HG03571 (cell line): Measurements from ENCODE around the gene BROX.
"Not testable (repeated sequence)": the region's sequence is repeated elsewhere in the genome, so short reads cannot be mapped to it uniquely, and the experiment has no call there.

Experiments
- ATAC-seq: cut with Tn5 transposase; IDR thresholded peaks from one replicate; pipeline ENCODE4 v1.9.1; 2021; ENCODE audit not compliant: unreplicated experiment

The BROX gene

GRCh38 chr1:222730866-222731265, 18.5 kb downstream of the BROX start:
- ATAC-seq = no peak

- ATAC-seq = peak; percentile 98
Observed at GRCh38 chr1:222732216-222733159, 20.1 kb downstream of the BROX start.

GRCh38 chr1:222734740-222735139, 22.4 kb downstream of the BROX start:
- ATAC-seq = no peak

DNA sequence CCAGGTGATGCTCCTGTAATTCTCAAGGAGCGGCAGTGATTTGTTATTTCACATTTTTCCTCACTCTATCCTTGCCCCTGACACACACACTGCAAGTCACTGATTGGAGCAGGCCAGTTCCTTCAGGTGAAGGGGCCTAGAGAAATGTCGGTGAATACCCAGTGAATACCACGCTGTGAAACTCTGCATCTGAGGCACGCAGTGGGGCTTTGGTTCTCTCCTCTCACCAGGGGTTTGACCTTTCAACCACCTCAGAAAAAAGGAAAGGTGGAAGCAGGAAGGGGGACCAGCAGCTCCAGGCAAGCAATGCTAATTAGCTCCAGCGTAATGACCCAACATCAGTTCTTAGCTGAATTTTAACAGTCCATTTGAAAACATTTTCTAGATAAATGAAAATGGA, 24.1 kb downstream of the BROX start:
- no peak for ATAC-seq

DNA sequence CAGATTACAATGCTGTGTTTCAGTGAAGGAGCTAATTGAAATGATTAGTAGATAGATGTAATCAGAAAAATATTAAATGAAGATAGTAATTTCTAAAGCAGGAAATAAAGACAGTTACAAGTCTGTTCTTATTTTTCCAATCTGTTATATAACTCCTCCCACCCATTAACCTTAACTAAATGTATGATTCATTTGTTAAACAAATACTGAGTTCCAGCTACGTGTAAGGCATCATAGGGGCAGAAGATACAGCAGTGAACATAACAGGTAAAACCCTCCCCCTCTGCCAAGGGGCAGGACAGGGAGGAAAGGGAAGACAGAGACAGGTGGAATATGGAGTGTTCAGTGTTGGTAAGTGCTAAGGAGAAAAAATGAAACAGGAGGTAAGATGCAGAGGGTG, 24.6 kb downstream of the BROX start, which contains the start of gene FAM177B:
FAM177B (plus strand) TSS at position 231 of the 400 bp plus-strand sequence. CDS start 9,344 bp downstream, outside the sequence.
- no peak for ATAC-seq

- ATAC-seq = no peak
Observed at GRCh38 chr1:222739465-222739864, 27.1 kb downstream of the BROX start.

DNA sequence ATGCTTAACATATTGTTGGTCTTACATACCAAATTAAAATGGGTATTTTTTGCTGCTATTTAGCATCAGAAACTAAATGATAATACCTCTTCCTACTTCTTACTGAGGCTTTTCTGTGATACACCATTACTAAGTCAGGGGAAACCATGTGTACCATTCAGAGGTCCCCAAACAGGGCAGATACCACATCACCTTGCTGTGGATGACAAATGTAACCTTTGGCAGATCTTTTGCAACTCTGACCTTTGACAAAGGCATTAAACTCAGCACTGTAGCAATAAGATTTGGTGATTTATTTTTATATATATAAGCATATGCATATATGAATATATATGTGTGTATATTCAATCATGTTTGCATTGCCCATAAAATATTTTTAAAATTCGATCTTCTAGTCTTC, 27.6 kb downstream of the BROX start:
- no peak for ATAC-seq

- ATAC-seq = not testable (repeated sequence)
Observed at GRCh38 chr1:222741630-222742457, 29.5 kb downstream of the BROX start.

GRCh38 chr1:222749927-222750326, 37.6 kb downstream of the BROX start:
- ATAC-seq = no peak

DNA sequence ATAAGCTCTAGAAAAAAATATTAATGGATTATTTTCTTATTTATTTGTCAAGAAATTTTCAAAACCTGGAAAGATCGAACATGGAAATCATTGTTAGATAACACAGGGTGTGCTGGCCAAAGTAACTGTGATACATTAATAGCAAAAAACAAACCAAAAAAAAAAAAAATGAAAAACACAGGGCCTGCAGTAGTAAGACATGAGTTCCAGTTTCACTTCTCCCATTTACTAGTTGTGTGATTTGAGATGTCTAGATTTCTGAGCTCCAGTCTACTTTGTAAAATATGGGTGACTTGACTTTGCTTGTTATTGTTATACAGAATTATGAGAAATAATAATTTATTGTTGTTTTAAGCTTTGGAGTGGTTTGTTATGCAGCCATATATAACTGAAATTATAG, 38.3 kb downstream of the BROX start:
- ATAC-seq = peak; percentile 77

DNA sequence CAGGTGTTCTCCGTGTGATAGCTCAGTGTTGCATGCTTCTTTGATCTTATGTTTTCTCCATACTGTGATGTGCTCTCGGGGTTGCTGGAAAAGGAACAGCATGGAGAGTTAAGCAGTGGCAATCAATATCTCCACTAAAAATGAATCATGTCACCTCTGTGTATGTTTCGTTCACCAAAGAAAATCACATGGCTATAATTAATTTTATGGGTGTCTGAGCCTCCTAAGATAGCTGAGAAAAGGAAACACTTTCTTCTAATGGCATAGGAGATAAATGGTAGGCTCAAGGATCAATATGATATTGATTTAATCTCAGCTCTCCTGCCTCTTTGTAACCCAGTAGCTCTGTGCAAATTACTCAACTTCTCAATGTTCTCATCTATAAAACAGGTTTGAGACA, 38.9 kb downstream of the BROX start:
- no peak for ATAC-seq

DNA sequence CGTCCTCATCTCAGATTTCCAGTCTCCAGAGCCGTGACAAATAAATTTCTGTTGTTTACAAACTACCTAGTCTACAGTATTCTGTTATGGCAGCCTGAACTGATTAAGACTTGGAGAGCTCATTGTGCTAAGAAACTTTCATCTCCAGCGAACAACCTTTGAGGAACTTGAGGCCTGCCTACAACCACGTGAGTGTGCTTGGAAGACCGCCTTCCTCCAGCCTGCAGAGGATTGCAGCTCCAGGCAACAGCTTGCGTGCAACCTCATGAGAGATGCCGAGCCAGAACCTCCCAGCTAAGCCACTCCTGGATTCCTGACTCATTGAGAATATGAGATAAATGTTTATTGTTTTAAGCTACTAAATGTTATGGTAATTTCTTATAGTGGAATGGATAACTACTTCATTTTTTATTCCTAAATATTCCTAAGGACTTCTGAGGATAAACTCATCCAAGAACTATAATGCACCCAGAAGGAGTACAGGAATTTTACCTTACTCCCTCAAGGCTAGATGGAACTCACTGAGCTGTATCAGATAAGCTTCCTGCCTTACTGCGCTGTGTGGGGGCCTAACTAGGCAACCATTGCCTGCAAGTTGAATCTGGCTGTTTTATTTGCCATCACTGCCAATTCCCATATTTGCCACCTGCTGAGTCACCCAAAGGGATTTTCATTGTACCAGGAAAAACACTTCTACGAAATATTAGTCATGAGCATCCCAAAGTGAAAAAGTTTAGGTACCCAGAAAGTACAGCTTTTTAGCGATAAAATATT, 42.2 kb downstream of the BROX start:
- ATAC-seq = no peak

DNA sequence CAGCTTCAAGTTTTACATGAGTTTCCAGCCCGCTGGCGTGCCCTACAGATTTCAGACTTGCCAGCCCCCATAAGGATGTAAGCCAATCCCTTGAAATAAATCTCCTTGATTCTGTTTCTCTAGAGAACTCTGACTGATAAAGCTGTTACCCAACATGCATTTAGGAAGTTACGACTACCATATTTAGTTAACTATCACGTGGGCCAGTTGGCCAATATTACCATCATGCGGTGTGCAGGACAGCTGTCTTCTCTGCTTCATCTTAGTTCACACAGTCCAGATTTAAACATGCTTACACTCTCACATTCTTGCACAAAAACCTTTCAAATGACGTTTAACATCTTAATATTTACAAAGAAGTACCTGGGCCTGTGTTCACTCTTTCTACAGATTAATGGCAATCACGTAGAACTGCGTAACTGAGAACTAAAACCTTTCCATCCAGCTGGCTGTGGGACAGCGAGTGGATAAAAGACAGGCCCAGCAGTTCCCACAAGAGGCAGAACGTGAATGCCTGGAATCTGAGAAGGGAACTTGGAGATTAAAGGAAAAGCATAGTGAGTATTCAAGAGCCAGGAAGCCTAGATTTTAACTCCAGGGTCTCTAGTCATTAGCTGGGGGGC, 45.4 kb downstream of the BROX start:
- no peak for ATAC-seq

GRCh38 chr1:222759451-222760035, 47.2 kb downstream of the BROX start:
- no peak for ATAC-seq

DNA sequence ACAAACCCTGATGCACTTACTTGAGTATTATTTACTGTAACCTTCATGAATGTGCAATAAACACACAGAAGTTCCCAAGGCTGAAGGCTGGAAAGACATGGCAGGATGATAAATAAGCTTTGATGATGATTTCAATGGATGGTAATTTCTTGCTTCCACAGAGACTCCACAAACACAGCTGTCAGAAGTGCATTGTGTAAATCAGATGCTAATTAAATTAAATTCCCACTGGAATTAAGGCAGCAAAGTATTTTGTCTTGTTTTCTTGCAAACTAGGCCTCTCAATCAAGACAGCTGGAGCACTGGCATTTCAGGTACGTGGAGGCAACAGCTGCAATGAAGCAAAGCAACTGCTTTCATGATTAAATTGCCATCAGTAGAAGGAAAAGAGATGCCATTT, 48.7 kb downstream of the BROX start:
- no peak for ATAC-seq

GRCh38 chr1:222762178-222762577, 49.8 kb downstream of the BROX start:
- not testable (repeated sequence) for ATAC-seq

DNA sequence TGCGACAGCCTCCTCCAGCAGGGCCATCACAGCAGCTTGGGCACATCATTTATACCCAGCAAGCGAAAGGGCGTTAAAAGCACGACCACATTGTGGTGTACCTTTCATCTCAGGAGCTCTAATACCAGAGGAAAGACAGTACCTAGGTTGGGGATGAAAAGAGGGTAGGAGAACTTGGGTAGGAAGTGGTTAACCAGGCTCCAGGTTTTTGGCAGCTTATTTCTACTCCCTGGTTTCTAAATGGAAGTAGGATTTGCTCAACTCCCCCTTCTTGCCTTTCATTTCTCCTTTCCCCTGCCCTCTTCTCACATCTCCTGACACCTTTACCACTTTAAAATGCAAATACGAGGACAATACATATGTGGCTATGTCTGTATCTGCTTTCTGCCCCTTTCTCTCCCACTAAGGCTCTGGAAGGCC, 54.8 kb downstream of the BROX start:
- no peak for ATAC-seq

GRCh38 chr1:222768592-222768991, 56.2 kb downstream of the BROX start:
- ATAC-seq = no peak

- ATAC-seq = no peak
Observed at GRCh38 chr1:222769181-222769580, 56.8 kb downstream of the BROX start.

DNA sequence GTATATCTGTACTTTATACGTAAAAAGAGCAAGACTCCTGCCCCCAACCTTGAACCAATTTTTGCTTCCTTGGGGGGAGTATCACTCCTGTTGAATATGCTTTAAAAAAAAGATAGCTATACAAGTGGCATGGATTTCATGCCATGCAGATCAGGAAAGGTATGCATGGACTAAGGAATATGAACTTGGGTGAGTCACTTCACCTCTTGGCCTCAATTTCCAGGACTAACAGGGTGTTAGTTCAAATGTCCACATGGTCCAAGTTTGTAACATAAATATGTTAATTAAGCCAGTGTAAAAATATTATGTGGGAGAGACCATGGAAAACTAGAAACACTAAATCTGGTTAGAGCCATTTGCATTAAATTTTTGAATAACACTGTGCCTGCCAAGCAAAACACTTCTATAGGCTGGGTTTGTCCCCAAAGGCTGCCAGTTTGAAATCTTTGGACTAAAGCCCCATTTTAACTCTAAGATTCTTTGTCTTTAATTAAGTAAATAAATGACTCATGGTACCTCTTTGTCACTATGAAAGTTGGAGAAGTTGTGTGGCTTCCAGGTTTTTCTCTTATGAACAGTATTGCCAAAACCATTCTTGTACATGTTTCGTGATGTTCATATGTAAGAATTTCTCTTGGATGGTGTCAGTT, 57.7 kb downstream of the BROX start:
- no peak for ATAC-seq
